Liver (tissue), 9 donors: ENCODE measurements around the gene ARHGEF2. TPM values are rescaled to one million over a fixed set of nuclear protein-coding genes. Genes with fewer than 3 reads are reported as not detected.

Experiments
- DNase-seq: peaks from one replicate; pipeline ENCODE4 v3.0.0-alpha.2; 2017; ENCODE audit warnings: low spot score
- H3K27ac ChIP-seq, 2 donors: one replicate each; pipeline ENCODE4 v1.7.0; 2013; ENCODE audit warnings: inconsistent platforms in 2 of 2, low read length in 2 of 2, control low read depth in 1 of 2, low read depth in 1 of 2, mild to moderate bottlenecking in 1 of 2
- H3K27me3 ChIP-seq, 4 donors: one replicate each; pipeline versions ENCODE4 v1.6.1 to v1.7.0; 2013; ENCODE audit warnings: low read length in 3 of 4, inconsistent platforms in 1 of 4, mild to moderate bottlenecking in 1 of 4, moderate library complexity in 1 of 4; ENCODE audit not compliant: control insufficient read depth in 4 of 4, insufficient read depth in 4 of 4
- H3K36me3 ChIP-seq, 4 donors: one replicate each; pipeline versions ENCODE4 v1.6.1 to v1.7.0; 2013; ENCODE audit warnings: low read length in 3 of 4, mild to moderate bottlenecking in 3 of 4, low read depth in 1 of 4, moderate library complexity in 1 of 4; ENCODE audit not compliant: control insufficient read depth in 4 of 4, insufficient read depth in 3 of 4
- H3K4me1 ChIP-seq, 4 donors: one replicate each; pipeline versions ENCODE4 v1.6.1 to v1.7.0; 2013; ENCODE audit warnings: low read length in 3 of 4, mild to moderate bottlenecking in 3 of 4, moderate library complexity in 1 of 4; ENCODE audit not compliant: control insufficient read depth in 4 of 4, insufficient read depth in 4 of 4
- H3K4me3 ChIP-seq, 3 donors: one replicate each; pipeline versions ENCODE4 v1.6.1 to v1.7.0; 2013; ENCODE audit warnings: low read length in 3 of 3, control low read depth in 1 of 3, low read depth in 1 of 3, mild to moderate bottlenecking in 1 of 3
- H3K9ac ChIP-seq, 2 donors: one replicate each; pipeline ENCODE4 v1.7.0; 2013; ENCODE audit warnings: low read length in 2 of 2, mild to moderate bottlenecking in 2 of 2, moderate library complexity in 2 of 2, control low read depth in 1 of 2, low read depth in 1 of 2
- H3K9me3 ChIP-seq, 4 donors: one replicate each; pipeline versions ENCODE4 v1.6.1 to v1.7.0; 2013; ENCODE audit warnings: low read length in 3 of 4; ENCODE audit not compliant: control insufficient read depth in 4 of 4
- ATF3 ChIP-seq: IDR thresholded peaks from 2 replicates; pipeline ENCODE4 v1.6.1; 2016; ENCODE audit warnings: antibody characterized with exemption
- CTCF ChIP-seq: fragments of 150-350 bp; IDR thresholded peaks from 2 replicates; pipeline ENCODE4 v1.5.1; 2017; ENCODE audit warnings: improper control_type of control experiment, low read depth, low read length; ENCODE audit not compliant: missing input control
- EGR1 ChIP-seq, 2 donors: IDR thresholded peaks; 2 replicates each; pipeline ENCODE4 v1.6.1; 2016 to 2018; ENCODE audit warnings: antibody characterized with exemption in 2 of 2, low read depth in 2 of 2
- FOXA1 ChIP-seq: IDR thresholded peaks from 2 replicates; pipeline ENCODE4 v1.6.1; 2016; ENCODE audit warnings: antibody characterized with exemption
- FOXA2 ChIP-seq: IDR thresholded peaks from 2 replicates; pipeline ENCODE4 v1.6.1; 2016; ENCODE audit warnings: antibody characterized with exemption
- GABPA ChIP-seq, 2 donors: IDR thresholded peaks in 1 of 2; conservative IDR thresholded peaks in 1 of 2; 2 replicates each; pipeline ENCODE4 v1.6.1; 2016; ENCODE audit warnings: antibody characterized with exemption in 2 of 2, mild to moderate bottlenecking in 1 of 2, moderate library complexity in 1 of 2
- HNF4A ChIP-seq, 2 donors: conservative IDR thresholded peaks; 2 replicates each; pipeline ENCODE4 v1.6.1; 2016; ENCODE audit warnings: antibody characterized with exemption in 2 of 2, mild to moderate bottlenecking in 2 of 2
- HNF4G ChIP-seq: IDR thresholded peaks from 2 replicates; pipeline ENCODE4 v1.6.1; 2016; ENCODE audit warnings: antibody characterized with exemption
- JUND ChIP-seq, 2 donors: IDR thresholded peaks; 2 replicates each; pipeline ENCODE4 v1.6.1; 2016; ENCODE audit warnings: antibody characterized with exemption in 2 of 2
- MAX ChIP-seq: IDR thresholded peaks from 2 replicates; pipeline ENCODE4 v1.6.1; 2016; ENCODE audit warnings: antibody characterized with exemption
- NR2F2 ChIP-seq: IDR thresholded peaks from 2 replicates; pipeline ENCODE4 v1.6.1; 2016; ENCODE audit warnings: antibody characterized with exemption
- RAD21 ChIP-seq, 2 donors: IDR thresholded peaks; 2 replicates each; pipeline ENCODE4 v1.6.1; 2016; ENCODE audit warnings: antibody characterized with exemption in 2 of 2, mild to moderate bottlenecking in 2 of 2
- REST ChIP-seq: IDR thresholded peaks from 2 replicates; pipeline ENCODE4 v1.6.1; 2016; ENCODE audit warnings: antibody characterized with exemption, mild to moderate bottlenecking
- RXRA ChIP-seq, 2 donors: IDR thresholded peaks; 2 replicates each; pipeline ENCODE4 v1.6.1; 2017 to 2018; ENCODE audit warnings: antibody characterized with exemption in 2 of 2, mild to moderate bottlenecking in 1 of 2
- SP1 ChIP-seq: IDR thresholded peaks from 2 replicates; pipeline ENCODE4 v1.6.1; 2018; ENCODE audit warnings: antibody characterized with exemption, mild to moderate bottlenecking
- TAF1 ChIP-seq: conservative IDR thresholded peaks from 2 replicates; pipeline ENCODE4 v1.6.1; 2016; ENCODE audit warnings: antibody characterized with exemption, mild to moderate bottlenecking
- YY1 ChIP-seq: IDR thresholded peaks from 2 replicates; pipeline ENCODE4 v1.6.1; 2016; ENCODE audit warnings: antibody characterized with exemption, mild to moderate bottlenecking
- ZBTB33 ChIP-seq: IDR thresholded peaks from 2 replicates; pipeline ENCODE4 v1.6.1; 2016; ENCODE audit warnings: antibody characterized with exemption
- WGBS: extraction: QIAGEN DNeasy Blood & Tissue Kit; methylation state at CpG from one replicate; pipeline ENCODE4 v1.1.7; 2013; 5-methylcytosine and 5-hydroxymethylcytosine counted together
- polyA plus RNA-seq, 2 donors: library from polyadenylated mRNA; stranded (reverse) in 1 of 2; unstranded in 1 of 2; fragments of 200-250 nt in 1 of 2; fragments of >200 nt in 1 of 2; fragmentation: Nextera tagmentation in 1 of 2; extraction: Ambion mirVana in 1 of 2; gene quantifications; one replicate each; pipeline versions ENCODE4 v1.2.1 to v1.2.3, GENCODE V29; 2013 to 2015
- total RNA-seq, 2 donors: library from RNA; depleted of rRNA; stranded (reverse); fragments of >200 nt; gene quantifications; one replicate each; pipeline ENCODE4 v1.2.3, GENCODE V29; 2014
- donor health status: healthy.
- donor health status: healthy.
- donor health status: healthy.
- donor health status: healthy.
- donor health status: healthy.

ARHGEF2 gene
- total and polyA plus RNA-seq, 4 donors = 3.2 to 59.1 (median 10.3) TPM

GRCh38 chr1:155973723-155974122 is 4.6 kb downstream of the ARHGEF2 start:
- Histone ChIP-seq H3K9ac (no peak overlapping the region), H3K4me3 (no peak overlapping the region), H3K4me1 (peaks cover 9 to 44% (median 15%) of the 10 kb centered on the region in 4 donors), H3K36me3 (peaks cover 0 to 2% (median 0%) of the 10 kb centered on the region in 4 donors), H3K9me3 (no peaks in the 10 kb centered on the region), H3K27ac (no peak overlapping the region), H3K27me3 (no peaks in the 10 kb centered on the region)
- TF ChIP-seq ZBTB33 (no peak), SP1 (no peak), EGR1 (IDR thresholded peaks at IDR 0.05; ENCODE audit: low read depth in 2 of 2) (no peak), RAD21 (IDR thresholded peaks at IDR 0.05) (no peak), HNF4G (no peak), CTCF (no peak), RXRA (IDR thresholded peaks at IDR 0.05) (no peak), NR2F2 (no peak), MAX (no peak), REST (no peak), YY1 (no peak), JUND (IDR thresholded peaks at IDR 0.05) (no peak), GABPA (IDR thresholded peaks at IDR 0.05 in 1 of 2, conservative IDR thresholded peaks at IDR 0.05 in 1 of 2) (no peak), FOXA1 (no peak), ATF3 (no peak), TAF1 (no peak), FOXA2 (no peak), HNF4A (conservative IDR thresholded peaks at IDR 0.05) (no peak)
- DNase-seq = no peak
- WGBS = 80% methylated on average over 3 of the region's 3 CpGs
